Effector memory CD8-positive, alpha-beta T cell (primary cell): ENCODE results near the gene AK9.
"Not testable (repeated sequence)": the region's sequence is repeated elsewhere in the genome, so short reads cannot be mapped to it uniquely, and the experiment has no call there.

Experiments
- ATAC-seq: fragments of 150-1000 bp; cut with Tn5 transposase; replicated peaks from 2 replicates; pipeline ENCODE4 v1.10.0; 2021; ENCODE audit warnings: mild to moderate bottlenecking, moderate library complexity
- DNase-seq, 3 experiments: peaks; one replicate each; pipeline ENCODE4 v3.0.0; 2021
- H3K27ac Mint-ChIP-seq, 2 donors: one replicate each; pipeline ENCODE4 v1.8.0; 2022; ENCODE audit warnings: mild to moderate bottlenecking in 2 of 2, mixed read lengths in 2 of 2, moderate library complexity in 2 of 2
- H3K27me3 Mint-ChIP-seq, 2 donors: one replicate each; pipeline ENCODE4 v1.8.0; 2022; ENCODE audit warnings: mixed read lengths in 2 of 2
- H3K36me3 Mint-ChIP-seq: one replicate; pipeline ENCODE4 v1.8.0; 2022; ENCODE audit warnings: mild to moderate bottlenecking, moderate library complexity, mixed read lengths; ENCODE audit not compliant: insufficient read depth
- H3K4me1 Mint-ChIP-seq, 2 donors: one replicate each; pipeline ENCODE4 v1.8.0; 2022; ENCODE audit warnings: low read depth in 2 of 2, mixed read lengths in 2 of 2
- H3K4me3 Mint-ChIP-seq, 2 donors: one replicate each; pipeline ENCODE4 v1.8.0; 2022; ENCODE audit warnings: mild to moderate bottlenecking in 2 of 2, mixed read lengths in 2 of 2, moderate library complexity in 2 of 2
- H3K9me3 Mint-ChIP-seq, 2 donors: one replicate each; pipeline ENCODE4 v1.8.0; 2022; ENCODE audit warnings: mixed read lengths in 2 of 2

The AK9 gene

GRCh38 chr6:109714611-109715010, 23.6 kb upstream of the AK9 start:
- ATAC-seq (no peak), DNase-seq (no peak)
- Mint-ChIP-seq H3K4me3 (no peak overlapping the region), H3K27me3 (no peaks in the 10 kb centered on the region), H3K27ac (no peak overlapping the region), H3K36me3 (peaks cover 10% of the 10 kb centered on the region), H3K9me3 (no peaks in the 10 kb centered on the region), H3K4me1 (peaks cover 14 to 17% of the 10 kb centered on the region in 2 donors)

GRCh38 chr6:109714166-109714565, 23.2 kb upstream of the AK9 start:
- H3K36me3 Mint-ChIP-seq: peaks cover 10% of the 10 kb centered on the region
- no peak for ATAC-seq
- no peak for DNase-seq
- no peaks in the 10 kb centered on the region for H3K27me3 Mint-ChIP-seq
- H3K4me1 Mint-ChIP-seq: peaks cover 16 to 17% of the 10 kb centered on the region in 2 donors
- no peaks in the 10 kb centered on the region for H3K9me3 Mint-ChIP-seq
- H3K4me3 Mint-ChIP-seq: no peak overlapping the region
- H3K27ac Mint-ChIP-seq: no peak overlapping the region

- H3K27ac Mint-ChIP-seq: no peak overlapping the region
Measured at GRCh38 chr6:109713097-109713496, 22.1 kb upstream of the AK9 start.

GRCh38 chr6:109708099-109708498, 17.1 kb upstream of the AK9 start:
- not testable (repeated sequence) for ATAC-seq, H3K27ac Mint-ChIP-seq, H3K36me3 Mint-ChIP-seq, H3K27me3 Mint-ChIP-seq, H3K4me3 Mint-ChIP-seq, H3K9me3 Mint-ChIP-seq, DNase-seq
- H3K4me1 Mint-ChIP-seq: peaks cover 22 to 35% of the 10 kb centered on the region in 2 donors

More at GRCh38 chr6:109713097-109713496, 22.1 kb upstream of the AK9 start:
- DNase-seq (no peak), ATAC-seq (no peak)
- Mint-ChIP-seq H3K4me3 (no peak overlapping the region), H3K9me3 (no peaks in the 10 kb centered on the region), H3K27me3 (no peaks in the 10 kb centered on the region), H3K36me3 (peaks cover 5% of the 10 kb centered on the region), H3K4me1 (peaks cover 17 to 18% of the 10 kb centered on the region in 2 donors)

- H3K4me1 Mint-ChIP-seq: peaks cover 19 to 44% of the 10 kb centered on the region in 2 donors
- DNase-seq (peak in 1 of 3 experiments; percentile 6), ATAC-seq (peak; percentile 39)
- no peaks in the 10 kb centered on the region for H3K9me3 Mint-ChIP-seq
- H3K27me3 Mint-ChIP-seq: no peaks in the 10 kb centered on the region
- no peaks in the 10 kb centered on the region for H3K36me3 Mint-ChIP-seq
- H3K27ac Mint-ChIP-seq: peak overlapping the region; percentile 22 to 92
- peak overlapping the region; percentile 2 to 57 for H3K4me3 Mint-ChIP-seq
Measured at GRCh38 chr6:109706513-109706912, 15.5 kb upstream of the AK9 start.

GRCh38 chr6:109705258-109705657, 14.3 kb upstream of the AK9 start:
- Mint-ChIP-seq H3K36me3 (no peaks in the 10 kb centered on the region), H3K27ac (peak overlapping the region; percentile 17 to 42), H3K27me3 (no peaks in the 10 kb centered on the region), H3K4me1 (peaks cover 18 to 37% of the 10 kb centered on the region in 2 donors), H3K9me3 (no peaks in the 10 kb centered on the region), H3K4me3 (no peak overlapping the region)
- peak; percentile 59 to 72 (median 64) for DNase-seq
- peak; percentile 95 for ATAC-seq

GRCh38 chr6:109702791-109703190, 11.8 kb upstream of the AK9 start:
- Mint-ChIP-seq H3K4me1 (peaks cover 14 to 31% of the 10 kb centered on the region in 2 donors), H3K27ac (peak overlapping the region; percentile 5 to 63), H3K27me3 (no peaks in the 10 kb centered on the region), H3K36me3 (no peaks in the 10 kb centered on the region), H3K9me3 (no peaks in the 10 kb centered on the region), H3K4me3 (no peak overlapping the region)
- no peak for ATAC-seq
- no peak for DNase-seq

GRCh38 chr6:109701774-109702173, 10.8 kb upstream of the AK9 start:
- no peak for DNase-seq
- Mint-ChIP-seq H3K27me3 (no peaks in the 10 kb centered on the region), H3K36me3 (no peaks in the 10 kb centered on the region), H3K9me3 (no peaks in the 10 kb centered on the region), H3K4me1 (peaks cover 14 to 28% of the 10 kb centered on the region in 2 donors), H3K4me3 (no peak overlapping the region), H3K27ac (no peak overlapping the region)
- ATAC-seq: no peak

GRCh38 chr6:109701221-109701620, 10.2 kb upstream of the AK9 start:
- no peak for ATAC-seq
- no peak overlapping the region for H3K27ac Mint-ChIP-seq
- no peaks in the 10 kb centered on the region for H3K27me3 Mint-ChIP-seq
- H3K4me1 Mint-ChIP-seq: peaks cover 9 to 22% of the 10 kb centered on the region in 2 donors
- H3K36me3 Mint-ChIP-seq: no peaks in the 10 kb centered on the region
- H3K4me3 Mint-ChIP-seq: no peak overlapping the region
- DNase-seq: no peak
- H3K9me3 Mint-ChIP-seq: no peaks in the 10 kb centered on the region

GRCh38 chr6:109696355-109696754, 5.4 kb upstream of the AK9 start:
- Mint-ChIP-seq H3K4me1 (peaks cover 8 to 9% of the 10 kb centered on the region in 2 donors), H3K4me3 (no peak overlapping the region), H3K36me3 (no peaks in the 10 kb centered on the region), H3K27me3 (no peaks in the 10 kb centered on the region), H3K9me3 (no peaks in the 10 kb centered on the region), H3K27ac (no peak overlapping the region)
- ATAC-seq (no peak), DNase-seq (no peak)

GRCh38 chr6:109695468-109695867, 4.5 kb upstream of the AK9 start:
- no peak overlapping the region for H3K27ac Mint-ChIP-seq
- ATAC-seq (no peak), DNase-seq (no peak)
- no peaks in the 10 kb centered on the region for H3K9me3 Mint-ChIP-seq
- peaks cover 9 to 10% of the 10 kb centered on the region in 2 donors for H3K4me1 Mint-ChIP-seq
- H3K4me3 Mint-ChIP-seq: no peak overlapping the region
- H3K36me3 Mint-ChIP-seq: no peaks in the 10 kb centered on the region
- H3K27me3 Mint-ChIP-seq: no peaks in the 10 kb centered on the region

GRCh38 chr6:109693111-109693510, 2.1 kb upstream of the AK9 start:
- ATAC-seq: no peak
- H3K4me3 Mint-ChIP-seq: no peak overlapping the region
- no peaks in the 10 kb centered on the region for H3K27me3 Mint-ChIP-seq
- peaks cover 13 to 19% of the 10 kb centered on the region in 2 donors for H3K4me1 Mint-ChIP-seq
- DNase-seq: no peak
- no peak overlapping the region for H3K27ac Mint-ChIP-seq
- H3K36me3 Mint-ChIP-seq: no peaks in the 10 kb centered on the region
- no peaks in the 10 kb centered on the region for H3K9me3 Mint-ChIP-seq

- H3K27me3 Mint-ChIP-seq: no peaks in the 10 kb centered on the region
- peaks cover 3% of the 10 kb centered on the region for H3K36me3 Mint-ChIP-seq
- peak overlapping the region; percentile 85 to 86 for H3K4me3 Mint-ChIP-seq
- no peaks in the 10 kb centered on the region for H3K9me3 Mint-ChIP-seq
- ATAC-seq (peak; percentile 45), DNase-seq (peak; percentile 41 to 48 (median 46))
- peak overlapping the region; percentile 85 to 87 for H3K27ac Mint-ChIP-seq
- peaks cover 17 to 25% of the 10 kb centered on the region in 2 donors for H3K4me1 Mint-ChIP-seq
Measured at GRCh38 chr6:109690373-109690736, 647 bp downstream of the AK9 start.

GRCh38 chr6:109687271-109687761, 3.7 kb downstream of the AK9 start:
- no peak for ATAC-seq
- H3K36me3 Mint-ChIP-seq: peaks cover 3% of the 10 kb centered on the region

More at GRCh38 chr6:109687271-109687761, 3.7 kb downstream of the AK9 start:
- H3K4me3 Mint-ChIP-seq: no peak overlapping the region
- H3K9me3 Mint-ChIP-seq: no peaks in the 10 kb centered on the region
- DNase-seq: no peak
- no peaks in the 10 kb centered on the region for H3K27me3 Mint-ChIP-seq
- H3K27ac Mint-ChIP-seq: no peak overlapping the region
- H3K4me1 Mint-ChIP-seq: peaks cover 14 to 26% of the 10 kb centered on the region in 2 donors
